Measurements from ENCODE around the gene ZNF213. TPM values are rescaled to one million over a fixed set of nuclear protein-coding genes. Genes with fewer than 3 reads are reported as not detected.
"Not testable (repeated sequence)": the region's sequence is repeated elsewhere in the genome, so short reads cannot be mapped to it uniquely, and the experiment has no call there.

The ZNF213 gene
- total RNA-seq, 2 experiments from 2014 or later, result 9.9 to 11.1 TPM

DNA sequence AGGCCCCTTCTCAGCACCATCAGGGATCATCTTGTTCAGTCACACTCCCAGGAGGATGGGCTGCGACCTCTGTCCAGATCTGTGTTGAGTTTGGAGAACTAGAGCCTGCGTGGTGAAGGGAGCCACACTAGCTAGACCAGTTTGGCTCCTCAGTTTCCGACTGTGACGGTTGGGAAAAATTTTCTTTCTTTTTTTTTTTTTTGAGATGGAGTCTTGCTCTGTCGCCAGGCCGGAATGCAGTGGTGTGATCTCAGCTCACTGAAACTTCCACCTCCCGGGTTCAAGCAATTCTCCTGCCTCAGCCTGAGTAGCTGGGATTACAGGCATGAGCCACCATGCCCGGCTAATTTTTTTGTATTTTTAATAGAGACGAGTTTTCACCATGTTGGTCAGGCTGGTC lies 4.7 kb downstream of the ZNF213 start:
- POLR2A ChIA-PET, H3K27ac Mint-ChIP-seq: not testable (repeated sequence)

DNA sequence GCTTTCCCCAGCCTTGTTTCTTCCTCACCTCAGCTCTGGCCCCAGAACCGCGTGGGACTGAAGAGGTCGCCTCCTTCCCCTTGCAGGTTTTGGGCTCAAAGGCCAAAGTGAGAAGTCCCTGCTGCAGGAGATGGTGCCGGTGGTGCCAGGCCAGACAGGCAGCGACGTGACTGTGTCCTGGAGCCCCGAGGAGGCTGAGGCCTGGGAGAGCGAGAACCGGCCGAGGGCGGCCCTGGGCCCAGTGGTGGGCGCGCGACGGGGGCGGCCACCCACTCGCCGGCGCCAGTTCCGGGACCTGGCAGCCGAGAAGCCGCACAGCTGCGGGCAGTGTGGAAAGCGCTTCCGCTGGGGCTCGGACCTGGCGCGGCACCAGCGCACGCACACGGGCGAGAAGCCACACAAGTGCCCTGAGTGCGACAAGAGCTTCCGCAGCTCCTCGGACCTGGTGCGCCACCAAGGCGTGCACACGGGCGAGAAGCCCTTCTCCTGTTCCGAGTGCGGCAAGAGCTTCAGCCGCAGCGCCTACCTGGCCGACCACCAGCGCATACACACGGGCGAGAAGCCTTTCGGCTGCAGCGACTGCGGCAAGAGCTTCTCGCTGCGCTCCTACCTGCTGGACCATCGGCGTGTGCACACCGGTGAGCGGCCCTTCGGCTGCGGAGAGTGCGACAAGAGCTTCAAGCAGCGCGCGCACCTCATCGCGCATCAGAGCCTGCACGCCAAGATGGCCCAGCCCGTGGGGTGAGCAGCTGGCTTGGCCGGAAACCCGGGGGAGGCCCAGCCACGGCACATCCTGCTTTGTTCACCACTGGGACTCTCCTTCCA lies 6.0 kb downstream of the ZNF213 start:
- H3K36me3 Mint-ChIP-seq (ENCODE audit: low read depth), result peaks cover 16% of the 10 kb centered on the region
- CTCF ChIA-PET, result interaction anchor here (1.2 to 2.9 kb wide), 2 partner anchors 10 to 11 kb away, joined by 3 to 14 read pairs; no protein-coding TSS in a partner anchor
- peaks cover 9% of the 10 kb centered on the region for H3K4me1 Mint-ChIP-seq
- H3K9me3 Mint-ChIP-seq, result no peaks in the 10 kb centered on the region
- H3K4me3 Mint-ChIP-seq, result no peak overlapping the region
- no peaks in the 10 kb centered on the region for H3K27me3 Mint-ChIP-seq
- no peak for DNase-seq
- POLR2A ChIA-PET, result no interaction called here
- H3K27ac Mint-ChIP-seq, result no peak overlapping the region

More for the DNA sequence above, 4.7 kb downstream of the ZNF213 start:
- H3K4me3 Mint-ChIP-seq, H3K9me3 Mint-ChIP-seq, H3K27me3 Mint-ChIP-seq, DNase-seq: not testable (repeated sequence)
- Mint-ChIP-seq H3K36me3 (ENCODE audit: low read depth) (peaks cover 16% of the 10 kb centered on the region), H3K4me1 (peaks cover 13% of the 10 kb centered on the region)
- CTCF ChIA-PET, result interaction anchor here (0.6 to 2.9 kb wide), 5 partner anchors 8 to 15 kb away, joined by 3 to 14 read pairs (median 3); no protein-coding TSS in a partner anchor

DNA sequence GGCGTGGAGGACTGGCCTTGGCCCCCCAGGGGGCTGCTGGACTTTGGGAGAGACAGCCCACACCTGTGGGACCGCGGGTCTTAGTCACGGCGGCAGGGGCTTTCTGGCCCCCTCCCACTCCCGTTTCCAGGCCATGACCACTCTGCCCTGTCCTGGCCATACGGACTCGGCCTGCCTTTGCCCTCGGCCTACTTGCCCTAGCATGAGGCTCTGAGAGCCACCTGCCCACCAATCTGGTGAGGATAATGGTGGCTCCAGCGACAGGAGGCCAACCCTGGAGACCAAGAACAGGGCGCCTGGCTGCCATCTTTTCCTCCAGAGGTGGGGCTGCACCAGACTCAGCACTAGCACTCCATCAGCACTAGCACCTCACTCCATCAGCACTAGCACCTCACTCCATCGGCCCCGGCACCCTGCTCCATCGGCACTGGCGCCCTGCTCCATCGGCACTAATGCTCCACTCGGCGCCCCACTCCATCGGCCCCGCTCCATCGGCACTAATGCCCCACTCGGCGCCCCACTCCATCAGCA lies 7.0 kb downstream of the ZNF213 start:
- no peaks in the 10 kb centered on the region for H3K27me3 Mint-ChIP-seq
- POLR2A ChIA-PET, result no interaction called here

GRCh38 chr16:3142327-3142726 lies 7.5 kb downstream of the ZNF213 start:
- ChIA-PET CTCF (interaction anchor here (0.7 to 1.1 kb wide), 3 partner anchors 13 to 231 kb away, joined by 3 read pairs; no protein-coding TSS in a partner anchor), POLR2A (no interaction called here)
- H3K36me3 Mint-ChIP-seq (ENCODE audit: low read depth), result peaks cover 13% of the 10 kb centered on the region
- no peak overlapping the region for H3K27ac Mint-ChIP-seq
- H3K4me3 Mint-ChIP-seq, result no peak overlapping the region
- DNase-seq, result no peak
- no peaks in the 10 kb centered on the region for H3K27me3 Mint-ChIP-seq
- no peaks in the 10 kb centered on the region for H3K4me1 Mint-ChIP-seq
- H3K9me3 Mint-ChIP-seq, result no peaks in the 10 kb centered on the region

More for the DNA sequence above, 7.0 kb downstream of the ZNF213 start:
- CTCF ChIA-PET, result interaction anchor here (0.7 to 1.1 kb wide), 2 partner anchors 12 to 232 kb away, joined by 3 read pairs; no protein-coding TSS in a partner anchor
- peaks cover 15% of the 10 kb centered on the region for H3K36me3 Mint-ChIP-seq (ENCODE audit: low read depth)
- peaks cover 3% of the 10 kb centered on the region for H3K4me1 Mint-ChIP-seq
- no peak overlapping the region for H3K4me3 Mint-ChIP-seq
- no peak overlapping the region for H3K27ac Mint-ChIP-seq
- no peak for DNase-seq
- H3K9me3 Mint-ChIP-seq, result no peaks in the 10 kb centered on the region

GRCh38 chr16:3142770-3143169 lies 7.9 kb downstream of the ZNF213 start:
- ChIA-PET CTCF (interaction anchor here (0.7 to 1.1 kb wide), 3 partner anchors 13 to 231 kb away, joined by 3 read pairs; no protein-coding TSS in a partner anchor), POLR2A (no interaction called here)
- Mint-ChIP-seq H3K4me3 (no peak overlapping the region), H3K36me3 (ENCODE audit: low read depth) (peaks cover 13% of the 10 kb centered on the region), H3K9me3 (no peaks in the 10 kb centered on the region), H3K27ac (no peak overlapping the region), H3K27me3 (no peaks in the 10 kb centered on the region), H3K4me1 (no peaks in the 10 kb centered on the region)
- DNase-seq, result no peak

DNA sequence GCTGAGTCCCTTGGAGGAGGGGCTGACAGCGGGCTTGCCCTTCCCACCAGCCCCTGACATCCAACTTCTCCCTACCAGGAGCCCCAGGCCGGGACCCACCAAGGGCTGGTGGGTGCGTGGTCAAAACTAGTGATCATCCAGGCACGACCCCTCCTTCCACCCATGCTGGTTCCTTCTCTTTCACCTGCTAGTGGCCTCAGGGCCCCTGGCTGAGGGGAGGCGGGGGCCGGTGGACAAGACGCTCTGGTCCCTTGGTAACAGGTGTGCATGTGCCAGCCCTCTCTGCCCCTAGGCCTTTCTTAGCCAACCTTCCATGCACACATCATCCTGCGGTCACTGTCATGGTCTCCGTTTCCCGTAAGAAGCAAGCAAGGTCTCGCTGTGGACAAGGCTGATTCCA lies 8.4 kb downstream of the ZNF213 start:
- DNase-seq, result no peak
- H3K4me1 Mint-ChIP-seq, result no peaks in the 10 kb centered on the region
- ChIA-PET POLR2A (no interaction called here), CTCF (interaction anchor here (1.0 to 8.6 kb wide), 5 partner anchors 9 to 84 kb away, joined by 3 to 153 read pairs (median 3); partner anchors contain the start of gene ZNF213)
- no peaks in the 10 kb centered on the region for H3K9me3 Mint-ChIP-seq
- H3K27me3 Mint-ChIP-seq, result no peaks in the 10 kb centered on the region
- H3K36me3 Mint-ChIP-seq (ENCODE audit: low read depth), result peaks cover 13% of the 10 kb centered on the region
- no peak overlapping the region for H3K27ac Mint-ChIP-seq
- no peak overlapping the region for H3K4me3 Mint-ChIP-seq

DNA sequence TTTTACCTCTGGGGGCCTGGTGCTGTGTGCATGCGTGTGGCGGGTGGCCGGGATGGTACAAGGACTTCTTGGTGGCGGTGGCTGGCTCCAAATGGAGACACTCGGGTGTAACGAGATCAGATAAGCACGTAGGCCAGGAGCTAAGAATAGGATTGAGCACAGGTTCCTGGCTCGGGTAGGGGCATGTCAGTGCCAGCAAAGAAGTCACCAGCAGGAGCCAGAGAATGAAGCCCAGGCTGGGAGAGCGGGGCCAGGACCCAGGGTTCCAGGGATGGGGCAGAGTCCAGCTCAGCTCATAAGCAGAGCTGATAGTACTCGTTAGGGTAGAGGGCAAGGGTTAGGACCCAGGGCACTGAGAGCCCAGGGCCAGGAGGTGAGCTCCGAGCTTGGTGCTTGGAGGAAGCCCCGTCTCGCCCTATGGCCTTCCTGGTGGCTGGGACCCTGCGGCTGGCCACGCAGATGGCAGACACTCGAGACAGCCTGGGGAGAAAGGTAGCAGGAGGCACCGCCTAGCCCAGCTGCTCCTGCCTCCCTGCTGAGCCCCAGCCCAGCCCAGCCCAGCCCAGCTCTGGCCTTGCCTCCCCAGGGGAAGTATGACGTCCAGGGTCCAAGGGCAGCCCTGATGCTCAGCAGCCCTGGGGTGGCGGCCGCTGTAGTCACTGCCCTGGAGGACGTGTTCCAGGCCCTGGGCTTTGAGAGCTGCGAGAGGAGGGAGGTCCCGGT lies 8.9 kb downstream of the ZNF213 start:
- Mint-ChIP-seq H3K4me3 (no peak overlapping the region), H3K27ac (no peak overlapping the region), H3K36me3 (ENCODE audit: low read depth) (peaks cover 13% of the 10 kb centered on the region), H3K27me3 (no peaks in the 10 kb centered on the region), H3K4me1 (no peaks in the 10 kb centered on the region), H3K9me3 (no peaks in the 10 kb centered on the region)
- DNase-seq, result no peak
- POLR2A ChIA-PET, result interaction anchor here (0.5 to 1.2 kb wide), 2 partner anchors 9 to 221 kb away, joined by 3 to 10 read pairs; partner anchors contain the start of gene ZNF213
- CTCF ChIA-PET, result interaction anchor here (0.7 to 8.6 kb wide), 5 partner anchors 9 to 85 kb away, joined by 3 to 153 read pairs (median 5); partner anchors contain the start of gene ZNF213

DNA sequence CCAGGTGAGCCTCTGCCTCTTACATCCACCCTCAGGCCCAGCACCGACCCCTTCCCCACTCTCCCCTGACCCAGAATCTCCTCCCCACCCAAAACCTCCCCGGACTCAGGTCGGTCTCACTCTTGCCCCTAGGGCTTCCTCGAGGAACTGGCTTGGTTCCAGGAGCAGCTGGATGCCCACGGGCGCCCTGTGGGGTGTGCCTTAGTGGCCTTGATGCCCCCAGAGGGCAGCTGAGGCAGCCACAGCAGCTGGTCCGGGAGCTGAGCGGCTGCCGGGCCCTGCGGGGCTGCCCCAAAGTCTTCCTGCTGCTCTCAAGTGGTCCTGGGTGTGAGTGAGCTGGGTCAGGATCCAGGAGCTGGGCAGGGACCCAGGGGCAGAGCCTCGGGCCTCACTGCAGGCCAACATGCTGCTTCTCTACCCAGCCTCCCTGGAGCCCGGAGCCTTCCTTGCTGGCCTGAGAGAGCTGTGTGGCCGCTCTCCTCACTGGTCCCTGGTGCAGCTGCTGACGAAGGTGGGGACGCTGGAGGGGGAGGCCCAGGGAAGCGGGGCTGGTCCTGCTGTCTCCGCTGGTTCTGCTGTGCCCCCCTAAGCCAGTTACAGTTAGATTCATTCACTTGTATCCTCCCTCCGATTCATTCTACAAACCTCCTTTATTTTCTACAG lies 9.6 kb downstream of the ZNF213 start:
- CTCF ChIA-PET, result interaction anchor here (0.7 to 8.6 kb wide), 6 partner anchors 8 to 114 kb away, joined by 3 to 153 read pairs (median 4); partner anchors contain the start of gene ZNF213
- Mint-ChIP-seq H3K4me1 (peaks cover 3% of the 10 kb centered on the region), H3K4me3 (no peak overlapping the region), H3K27me3 (no peaks in the 10 kb centered on the region), H3K27ac (no peak overlapping the region), H3K36me3 (ENCODE audit: low read depth) (peaks cover 13% of the 10 kb centered on the region), H3K9me3 (no peaks in the 10 kb centered on the region)
- DNase-seq, result no peak
- POLR2A ChIA-PET, result interaction anchor here (0.5 to 1.2 kb wide), 2 partner anchors 9 to 222 kb away, joined by 3 to 10 read pairs; partner anchors contain the start of gene ZNF213

DNA sequence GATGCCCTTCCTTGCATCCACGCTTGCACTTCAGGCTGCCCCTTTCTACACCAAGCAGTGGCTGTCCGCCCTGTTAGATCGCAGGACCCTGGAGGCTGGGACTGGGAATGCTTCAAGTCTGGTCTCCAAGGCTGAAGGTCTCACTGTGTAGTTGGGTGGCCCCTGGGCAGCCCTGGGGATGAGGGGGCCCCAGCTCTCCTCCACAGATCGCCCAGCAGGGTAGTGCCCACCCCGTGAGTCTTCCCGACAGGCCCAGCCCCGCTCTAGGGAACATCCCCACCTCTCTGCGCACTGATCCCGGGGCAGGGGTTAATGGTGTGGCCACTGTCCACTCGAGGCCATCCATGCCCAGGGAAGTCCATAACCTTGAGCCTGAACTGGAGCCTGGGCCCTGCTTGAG lies 10.3 kb downstream of the ZNF213 start:
- no peaks in the 10 kb centered on the region for H3K9me3 Mint-ChIP-seq

DNA sequence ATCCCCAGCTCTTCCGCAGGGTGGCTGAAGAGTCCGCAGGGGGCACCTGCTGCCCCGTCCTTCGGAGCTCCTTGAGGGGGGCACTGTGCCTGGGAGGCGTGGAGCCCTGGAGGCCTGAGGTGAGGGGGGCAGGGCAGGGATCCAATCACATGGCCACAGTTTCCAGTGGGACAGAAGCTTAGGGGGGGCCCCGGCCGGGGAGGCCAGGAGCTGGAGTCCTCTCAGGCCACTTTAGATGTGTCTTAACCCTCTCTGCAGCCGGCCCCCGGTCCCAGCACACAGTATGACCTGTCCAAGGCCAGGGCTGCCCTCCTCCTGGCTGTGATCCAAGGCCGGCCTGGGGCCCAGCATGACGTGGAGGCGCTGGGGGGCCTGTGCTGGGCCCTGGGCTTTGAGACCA lies 10.8 kb downstream of the ZNF213 start:
- Mint-ChIP-seq H3K4me3 (no peak overlapping the region), H3K4me1 (peaks cover 10% of the 10 kb centered on the region), H3K27me3 (peaks cover 1% of the 10 kb centered on the region), H3K36me3 (ENCODE audit: low read depth) (peaks cover 13% of the 10 kb centered on the region), H3K9me3 (no peaks in the 10 kb centered on the region), H3K27ac (peak overlapping the region; percentile 22)
- POLR2A ChIA-PET, result no interaction called here
- DNase-seq, result no peak
- CTCF ChIA-PET, result interaction anchor here (0.9 to 8.6 kb wide), 3 partner anchors 13 to 115 kb away, joined by 3 to 153 read pairs (median 3); partner anchors contain the start of gene ZNF213

More for the DNA sequence above, 10.3 kb downstream of the ZNF213 start:
- Mint-ChIP-seq H3K4me1 (peaks cover 8% of the 10 kb centered on the region), H3K4me3 (no peak overlapping the region), H3K36me3 (ENCODE audit: low read depth) (peaks cover 13% of the 10 kb centered on the region), H3K27ac (peak overlapping the region; percentile 22), H3K27me3 (no peaks in the 10 kb centered on the region)
- CTCF ChIA-PET, result interaction anchor here (0.9 to 8.6 kb wide), 4 partner anchors 12 to 115 kb away, joined by 3 to 153 read pairs (median 6); partner anchors contain the start of gene ZNF213
- no peak for DNase-seq
- POLR2A ChIA-PET, result interaction anchor here (1.2 kb wide), 1 partner anchor 10 kb away, joined by 3 read pairs; the partner anchor contains the start of gene ZNF213

- Mint-ChIP-seq H3K36me3 (ENCODE audit: low read depth) (peaks cover 6% of the 10 kb centered on the region), H3K27me3 (peaks cover 8% of the 10 kb centered on the region), H3K4me1 (peaks cover 19% of the 10 kb centered on the region), H3K9me3 (no peaks in the 10 kb centered on the region), H3K4me3 (no peak overlapping the region), H3K27ac (no peak overlapping the region)
- ChIA-PET POLR2A (no interaction called here), CTCF (interaction anchor here (0.7 to 8.6 kb wide), 9 partner anchors 8 to 729 kb away, joined by 3 to 153 read pairs (median 4); partner anchors contain the start of gene ZNF213)
- no peak for DNase-seq
Measured at GRCh38 chr16:3147046-3147756, 12.4 kb downstream of the ZNF213 start.
